Panc1 (cell line): ENCODE data around the gene PCSK2. TPM values are rescaled to one million over a fixed set of nuclear protein-coding genes. Genes with fewer than 3 reads are reported as not detected.

Experiments
- ATAC-seq: fragments of 200-7000 bp; cut with Tn5 transposase; 2 replicates; pipeline ENCODE4 v1.9.1; 2020; ENCODE audit warnings: mild to moderate bottlenecking, moderate library complexity
- BruUV-seq: library from RNA; stranded (reverse); fragments of 400-500 nt; replicated peaks from 2 replicates; lab custom pipeline; 2021; lab: Mats Ljungman, UMichigan
- CTCF ChIA-PET: fragments of 300-600 bp; sonication (Branson Sonifier 250); formaldehyde crosslinking; loops from one replicate; lab custom pipeline; 2022; ENCODE audit warnings: antibody characterized with exemption; lab: Charles Lee
- POLR2A ChIA-PET: fragments of 300-600 bp; sonication (Branson Sonifier 250); formaldehyde crosslinking; loops from one replicate; lab custom pipeline; 2022; ENCODE audit warnings: antibody characterized with exemption; lab: Charles Lee
- DNase-seq: peaks from one replicate; pipeline ENCODE4 v3.0.0-alpha.2; 2010; ENCODE audit warnings: low read depth, low spot score
- H3K27ac ChIP-seq: 2 replicates; pipeline ENCODE4 v1.5.1; 2011; ENCODE audit warnings: mild to moderate bottlenecking, low read length, inconsistent platforms
- H3K27me3 ChIP-seq: fragments of 200-500 bp; sonication (Bioruptor generic); 2 replicates; pipeline ENCODE4 v1.6.0; 2014; ENCODE audit warnings: low read length, inconsistent platforms; ENCODE audit not compliant: control insufficient read depth, insufficient read depth
- H3K36me3 ChIP-seq: fragments of 200-500 bp; sonication (Bioruptor generic); 2 replicates; pipeline ENCODE4 v1.5.1; 2014; ENCODE audit warnings: inconsistent platforms, mild to moderate bottlenecking, low read length, moderate library complexity; ENCODE audit not compliant: control insufficient read depth, insufficient read depth
- H3K4me1 ChIP-seq: 2 replicates; pipeline ENCODE4 v1.5.1; 2011; ENCODE audit warnings: inconsistent platforms, mild to moderate bottlenecking, low read length, moderate library complexity; ENCODE audit not compliant: control insufficient read depth, insufficient read depth
- H3K4me3 ChIP-seq, 2 experiments: 2 replicates each; pipeline ENCODE4 v1.5.1; 2011 to 2012; ENCODE audit warnings: low read depth in 2 of 2, low read length in 2 of 2, mild to moderate bottlenecking in 2 of 2, inconsistent platforms in 1 of 2, moderate library complexity in 1 of 2
- H3K9me3 ChIP-seq: fragments of 200-500 bp; sonication (Bioruptor generic); 2 replicates; pipeline ENCODE4 v1.5.1; 2014; ENCODE audit warnings: low read depth, mild to moderate bottlenecking, inconsistent platforms, low read length, moderate library complexity; ENCODE audit not compliant: control insufficient read depth, insufficient read depth
- POLR2AphosphoS5 ChIP-seq: IDR thresholded peaks from 2 replicates; pipeline ENCODE4 v1.6.1; 2012; ENCODE audit warnings: mild to moderate bottlenecking, low read depth, low read length, moderate library complexity
- SIN3A ChIP-seq: IDR thresholded peaks from 2 replicates; pipeline ENCODE4 v1.6.1; 2012; ENCODE audit warnings: low read depth, mild to moderate bottlenecking, low read length, moderate library complexity, borderline replicate concordance; ENCODE audit not compliant: insufficient read depth
- TCF7L2 ChIP-seq: IDR thresholded peaks from 2 replicates; pipeline ENCODE4 v1.6.1; 2011; ENCODE audit warnings: mild to moderate bottlenecking, low read depth, low read length, inconsistent platforms
- in situ Hi-C: cut with HindIII; loops from 2 replicates; pipeline ENCODE4 v1.10.0; 2016; ENCODE audit warnings: low sequenced_read_pairs, low pct_unique_long_range_greater_than_20kb
- intact Hi-C: fragments of 100-400 bp; cut with micrococcal nuclease; formaldehyde crosslinking; loops from one replicate; pipeline ENCODE4 v1.10.0; 2022; ENCODE audit not compliant: unreplicated experiment
- total RNA-seq: library from RNA; stranded (reverse); gene quantifications from one replicate; pipeline ENCODE4 v1.2.1, GENCODE V29; 2021; ENCODE audit not compliant: unreplicated experiment
- TF ChIP-seq, protein P1 (sequence below): fragments of 450-650 bp; IDR thresholded peaks from 2 replicates; pipeline ENCODE4 v1.5.1; 2017; ENCODE audit warnings: mild to moderate bottlenecking
- TF ChIP-seq, protein P2 (sequence below), 2 experiments: IDR thresholded peaks; 2 replicates each; pipeline ENCODE4 v1.6.1; 2011 to 2012; ENCODE audit warnings: low read depth in 2 of 2, control low read depth in 1 of 2, low read length in 1 of 2, mild to moderate bottlenecking in 1 of 2, moderate library complexity in 1 of 2; ENCODE audit not compliant: insufficient read depth in 1 of 2

Gene PCSK2
- total RNA-seq, 1 experiment from 2014 or later = not detected

DNA sequence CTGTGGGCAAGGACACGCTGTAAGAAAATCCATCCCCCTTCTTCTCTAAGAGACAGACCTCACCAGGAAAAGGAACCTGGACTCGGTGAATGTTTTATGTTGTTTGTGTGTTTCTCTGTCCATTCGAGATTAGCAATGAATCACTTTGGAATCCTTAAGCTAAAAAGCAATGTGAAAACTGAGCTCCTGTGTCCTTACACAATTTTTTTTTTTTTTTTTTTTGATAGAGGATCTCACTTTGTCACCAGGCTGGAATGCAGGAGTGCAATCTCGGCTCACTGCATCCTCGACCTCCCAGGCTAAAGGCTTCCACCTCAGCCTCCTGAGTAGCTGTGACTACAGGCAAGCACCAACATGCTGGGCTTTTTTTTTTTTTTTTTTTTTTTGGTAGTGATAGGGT lies 272.2 kb downstream of the PCSK2 start:
- Histone ChIP-seq H3K36me3 (no peaks in the 10 kb centered on the region), H3K27me3 (no peaks in the 10 kb centered on the region), H3K4me3 (no peak overlapping the region), H3K9me3 (no peaks in the 10 kb centered on the region), H3K4me1 (no peaks in the 10 kb centered on the region), H3K27ac (no peak overlapping the region)
- in situ Hi-C loops = no loop called here
- CTCF ChIA-PET = no interaction called here
- intact Hi-C loops = no loop called here
- no TSS peak for BruUV-seq
- DNase-seq = no peak
- TF ChIP-seq, protein P1, sequence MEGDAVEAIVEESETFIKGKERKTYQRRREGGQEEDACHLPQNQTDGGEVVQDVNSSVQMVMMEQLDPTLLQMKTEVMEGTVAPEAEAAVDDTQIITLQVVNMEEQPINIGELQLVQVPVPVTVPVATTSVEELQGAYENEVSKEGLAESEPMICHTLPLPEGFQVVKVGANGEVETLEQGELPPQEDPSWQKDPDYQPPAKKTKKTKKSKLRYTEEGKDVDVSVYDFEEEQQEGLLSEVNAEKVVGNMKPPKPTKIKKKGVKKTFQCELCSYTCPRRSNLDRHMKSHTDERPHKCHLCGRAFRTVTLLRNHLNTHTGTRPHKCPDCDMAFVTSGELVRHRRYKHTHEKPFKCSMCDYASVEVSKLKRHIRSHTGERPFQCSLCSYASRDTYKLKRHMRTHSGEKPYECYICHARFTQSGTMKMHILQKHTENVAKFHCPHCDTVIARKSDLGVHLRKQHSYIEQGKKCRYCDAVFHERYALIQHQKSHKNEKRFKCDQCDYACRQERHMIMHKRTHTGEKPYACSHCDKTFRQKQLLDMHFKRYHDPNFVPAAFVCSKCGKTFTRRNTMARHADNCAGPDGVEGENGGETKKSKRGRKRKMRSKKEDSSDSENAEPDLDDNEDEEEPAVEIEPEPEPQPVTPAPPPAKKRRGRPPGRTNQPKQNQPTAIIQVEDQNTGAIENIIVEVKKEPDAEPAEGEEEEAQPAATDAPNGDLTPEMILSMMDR = no peak
- TF ChIP-seq POLR2AphosphoS5 = no peak
- no peak for TF ChIP-seq TCF7L2
- TF ChIP-seq SIN3A = no peak
- ATAC-seq = no peak
- POLR2A ChIA-PET = interaction anchor here (0.6 kb wide), 2 partner anchors 34 to 41 kb away, joined by 4 to 7 read pairs; no protein-coding TSS in a partner anchor

DNA sequence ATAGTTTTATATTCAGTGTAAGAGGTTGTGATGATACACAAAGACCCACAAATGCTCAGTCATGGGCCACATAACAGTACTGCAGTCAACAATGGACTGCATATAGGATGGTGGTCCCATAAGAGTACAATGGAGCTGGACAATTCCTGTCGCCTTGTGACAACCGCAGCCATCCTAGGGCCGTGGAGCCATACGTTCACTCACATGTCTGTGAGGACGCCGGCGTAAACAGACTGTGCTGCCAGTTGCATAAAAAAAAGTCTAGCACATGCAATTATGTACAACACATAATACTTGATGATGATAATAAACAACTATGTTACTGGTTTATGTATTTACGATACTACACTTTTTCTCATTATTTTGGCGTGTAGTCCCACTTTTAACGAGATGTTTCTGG lies 273.4 kb downstream of the PCSK2 start:
- TF ChIP-seq POLR2AphosphoS5 (no peak), TCF7L2 (no peak), SIN3A (no peak)
- TF ChIP-seq, protein P1 = no peak
- TF ChIP-seq, protein P2, sequence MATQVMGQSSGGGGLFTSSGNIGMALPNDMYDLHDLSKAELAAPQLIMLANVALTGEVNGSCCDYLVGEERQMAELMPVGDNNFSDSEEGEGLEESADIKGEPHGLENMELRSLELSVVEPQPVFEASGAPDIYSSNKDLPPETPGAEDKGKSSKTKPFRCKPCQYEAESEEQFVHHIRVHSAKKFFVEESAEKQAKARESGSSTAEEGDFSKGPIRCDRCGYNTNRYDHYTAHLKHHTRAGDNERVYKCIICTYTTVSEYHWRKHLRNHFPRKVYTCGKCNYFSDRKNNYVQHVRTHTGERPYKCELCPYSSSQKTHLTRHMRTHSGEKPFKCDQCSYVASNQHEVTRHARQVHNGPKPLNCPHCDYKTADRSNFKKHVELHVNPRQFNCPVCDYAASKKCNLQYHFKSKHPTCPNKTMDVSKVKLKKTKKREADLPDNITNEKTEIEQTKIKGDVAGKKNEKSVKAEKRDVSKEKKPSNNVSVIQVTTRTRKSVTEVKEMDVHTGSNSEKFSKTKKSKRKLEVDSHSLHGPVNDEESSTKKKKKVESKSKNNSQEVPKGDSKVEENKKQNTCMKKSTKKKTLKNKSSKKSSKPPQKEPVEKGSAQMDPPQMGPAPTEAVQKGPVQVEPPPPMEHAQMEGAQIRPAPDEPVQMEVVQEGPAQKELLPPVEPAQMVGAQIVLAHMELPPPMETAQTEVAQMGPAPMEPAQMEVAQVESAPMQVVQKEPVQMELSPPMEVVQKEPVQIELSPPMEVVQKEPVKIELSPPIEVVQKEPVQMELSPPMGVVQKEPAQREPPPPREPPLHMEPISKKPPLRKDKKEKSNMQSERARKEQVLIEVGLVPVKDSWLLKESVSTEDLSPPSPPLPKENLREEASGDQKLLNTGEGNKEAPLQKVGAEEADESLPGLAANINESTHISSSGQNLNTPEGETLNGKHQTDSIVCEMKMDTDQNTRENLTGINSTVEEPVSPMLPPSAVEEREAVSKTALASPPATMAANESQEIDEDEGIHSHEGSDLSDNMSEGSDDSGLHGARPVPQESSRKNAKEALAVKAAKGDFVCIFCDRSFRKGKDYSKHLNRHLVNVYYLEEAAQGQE (IDR thresholded peaks at IDR 0.05; ENCODE audit: insufficient read depth in 1 of 2, low read depth in 2 of 2, low read length in 1 of 2) = no peak
- POLR2A ChIA-PET = no interaction called here
- Histone ChIP-seq H3K4me3 (no peak overlapping the region), H3K27me3 (no peaks in the 10 kb centered on the region), H3K27ac (no peak overlapping the region), H3K4me1 (peaks cover 10% of the 10 kb centered on the region; the same call in 1 of the 2 replicates), H3K36me3 (no peaks in the 10 kb centered on the region), H3K9me3 (no peaks in the 10 kb centered on the region)
- no peak for ATAC-seq
- CTCF ChIA-PET = no interaction called here
- intact Hi-C loops = loop anchor here (10.0 kb wide), 1 partner anchor 495 kb away; no protein-coding TSS in a partner anchor
- no peak for DNase-seq
- no TSS peak for BruUV-seq
- in situ Hi-C loops = no loop called here
